ENCODE measurements around the gene PELI2. TPM values are rescaled to one million over a fixed set of nuclear protein-coding genes. Genes with fewer than 3 reads are reported as not detected.

Gene PELI2
- total and polyA plus RNA-seq, 2 experiments from 2014 or later, result 4.3 to 16.1 TPM

GRCh38 chr14:56149995-56150394, 31.8 kb downstream of the PELI2 start:
- Histone ChIP-seq H3K36me3 (replicated peaks; ENCODE audit: insufficient read depth, low read depth) (no peaks in the 10 kb centered on the region), H3K9me2 (replicated peaks; ENCODE audit: insufficient read depth) (no peaks in the 10 kb centered on the region), H4K20me1 (ENCODE audit: insufficient read depth, poor library complexity, severe bottlenecking) (no peaks in the 10 kb centered on the region), H3K4me3 (no peak overlapping the region), H3K4me1 (ENCODE audit: insufficient read depth) (peaks cover 17% of the 10 kb centered on the region), H3K79me2 (peaks cover 41% of the 10 kb centered on the region), H3K27me3 (no peaks in the 10 kb centered on the region), H2AFZ (no peak overlapping the region), H3K9me3 (ENCODE audit: low read depth) (no peaks in the 10 kb centered on the region), H3K27ac (no peak overlapping the region), H3K4me2 (no peak overlapping the region)
- WGBS (ENCODE audit: low lambda C conversion rate, missing lambda C conversion rate), result 76% methylated on average over 6 of the region's 6 CpGs
- TF ChIP-seq EZH2phosphoT487 (IDR thresholded peaks at IDR 0.05; ENCODE audit: low read depth, severe bottlenecking, unreplicated experiment) (no peak), EZH2 (IDR thresholded peaks at IDR 0.05; ENCODE audit: borderline replicate concordance) (no peak), CTCF (IDR thresholded peaks at IDR 0.05; ENCODE audit: poor library complexity) (no peak)
- DNase-seq (ENCODE audit: low spot score), result no peak

- 78% methylated on average over 6 of the region's 6 CpGs for WGBS (ENCODE audit: low lambda C conversion rate, missing lambda C conversion rate)
- Histone ChIP-seq H3K9me3 (ENCODE audit: low read depth) (no peaks in the 10 kb centered on the region), H3K4me3 (no peak overlapping the region), H3K4me2 (no peak overlapping the region), H3K27ac (no peak overlapping the region), H4K20me1 (ENCODE audit: insufficient read depth, poor library complexity, severe bottlenecking) (no peaks in the 10 kb centered on the region), H3K27me3 (no peaks in the 10 kb centered on the region), H2AFZ (no peak overlapping the region), H3K79me2 (peaks cover 45% of the 10 kb centered on the region), H3K4me1 (ENCODE audit: insufficient read depth) (peaks cover 17% of the 10 kb centered on the region), H3K36me3 (replicated peaks; ENCODE audit: insufficient read depth, low read depth) (no peaks in the 10 kb centered on the region), H3K9me2 (replicated peaks; ENCODE audit: insufficient read depth) (no peaks in the 10 kb centered on the region)
- DNase-seq (ENCODE audit: low spot score), result no peak
- TF ChIP-seq EZH2phosphoT487 (IDR thresholded peaks at IDR 0.05; ENCODE audit: low read depth, severe bottlenecking, unreplicated experiment) (no peak), EZH2 (IDR thresholded peaks at IDR 0.05; ENCODE audit: borderline replicate concordance) (no peak)
Measured at GRCh38 chr14:56150645-56151345, 32.6 kb downstream of the PELI2 start.

- DNase-seq (ENCODE audit: low spot score), result no peak
- Histone ChIP-seq H3K79me2 (peaks cover 39% of the 10 kb centered on the region), H2AFZ (no peak overlapping the region), H4K20me1 (ENCODE audit: insufficient read depth, poor library complexity, severe bottlenecking) (peaks cover 1% of the 10 kb centered on the region), H3K9me2 (replicated peaks; ENCODE audit: insufficient read depth) (no peaks in the 10 kb centered on the region), H3K4me3 (no peak overlapping the region), H3K4me2 (no peak overlapping the region), H3K27me3 (no peaks in the 10 kb centered on the region), H3K4me1 (ENCODE audit: insufficient read depth) (peaks cover 15% of the 10 kb centered on the region), H3K27ac (no peak overlapping the region), H3K36me3 (replicated peaks; ENCODE audit: insufficient read depth, low read depth) (no peaks in the 10 kb centered on the region), H3K9me3 (ENCODE audit: low read depth) (no peaks in the 10 kb centered on the region)
- 73% methylated on average over 1 of the region's 1 CpG for WGBS (ENCODE audit: low lambda C conversion rate, missing lambda C conversion rate)
- TF ChIP-seq EZH2phosphoT487 (IDR thresholded peaks at IDR 0.05; ENCODE audit: low read depth, severe bottlenecking, unreplicated experiment) (no peak), CTCF (IDR thresholded peaks at IDR 0.05; ENCODE audit: poor library complexity) (no peak), EZH2 (IDR thresholded peaks at IDR 0.05; ENCODE audit: borderline replicate concordance) (no peak)
Measured at GRCh38 chr14:56152221-56152620, 34.0 kb downstream of the PELI2 start.

GRCh38 chr14:56153267-56153666, 35.1 kb downstream of the PELI2 start:
- Histone ChIP-seq H3K4me1 (ENCODE audit: insufficient read depth) (peaks cover 6% of the 10 kb centered on the region), H3K9me2 (replicated peaks; ENCODE audit: insufficient read depth) (no peaks in the 10 kb centered on the region), H4K20me1 (ENCODE audit: insufficient read depth, poor library complexity, severe bottlenecking) (peaks cover 3% of the 10 kb centered on the region), H3K27me3 (no peaks in the 10 kb centered on the region), H3K4me3 (no peak overlapping the region), H3K9me3 (ENCODE audit: low read depth) (no peaks in the 10 kb centered on the region), H3K4me2 (no peak overlapping the region), H3K36me3 (replicated peaks; ENCODE audit: insufficient read depth, low read depth) (no peaks in the 10 kb centered on the region), H3K79me2 (peaks cover 43% of the 10 kb centered on the region), H3K27ac (no peak overlapping the region), H2AFZ (no peak overlapping the region)
- no peak for TF ChIP-seq EZH2 (IDR thresholded peaks at IDR 0.05; ENCODE audit: borderline replicate concordance)
- TF ChIP-seq CTCF (IDR thresholded peaks at IDR 0.05; ENCODE audit: poor library complexity), result no peak
- 89% methylated on average over 2 of the region's 2 CpGs for WGBS (ENCODE audit: low lambda C conversion rate, missing lambda C conversion rate)
- DNase-seq (ENCODE audit: low spot score), result no peak

Data from hepatocyte (in vitro differentiated cells).